ENCODE data around the gene GRN. TPM values are rescaled to one million over a fixed set of nuclear protein-coding genes. Genes with fewer than 3 reads are reported as not detected.
"Not testable (repeated sequence)": the region's sequence is repeated elsewhere in the genome, so short reads cannot be mapped to it uniquely, and the experiment has no call there.

The GRN gene
- polyA plus RNA-seq, 2 of the 4 experiments (the other 2 are of a cell fraction): 111 to 197 TPM

GRCh38 chr17:44347206-44348055 lies 2.3 kb downstream of the GRN start:
- FAIRE-seq; H3K4me1 ChIP-seq; H3K4me3 ChIP-seq; H3K9me3 ChIP-seq; DNase-seq (ENCODE audit: low read depth in 1 of 2, low spot score in 1 of 2); H3K4me2 ChIP-seq; ATAC-seq; H3K27ac ChIP-seq: not testable (repeated sequence)
- 74% methylated on average over 18 of the region's 18 CpGs for WGBS (ENCODE audit: missing lambda C conversion rate)
- ChIA-PET POLR2A (interaction anchor here (0.6 kb wide), 1 partner anchor 277 kb away, joined by 3 read pairs; no protein-coding TSS in a partner anchor), CTCF (interaction anchor here (0.6 to 17.9 kb wide), 7 partner anchors 14 to 199 kb away, joined by 3 to 327 read pairs (median 4); partner anchors contain the start of gene FAM171A2)

- ATAC-seq: no peak
- ChIA-PET CTCF (interaction anchor here (0.7 to 17.9 kb wide), 9 partner anchors 14 to 310 kb away, joined by 3 to 327 read pairs (median 4); partner anchors contain the start of gene FAM171A2), POLR2A (no interaction called here)
- TF ChIP-seq CEBPB (IDR thresholded peaks at IDR 0.05) (no peak), ZFP36 (IDR thresholded peaks at IDR 0.05; ENCODE audit: borderline replicate concordance, partially characterized antibody) (no peak), BHLHE40 (IDR thresholded peaks at IDR 0.05; ENCODE audit: low read depth, low read length) (no peak), RCOR1 (IDR thresholded peaks at IDR 0.05; ENCODE audit: low read depth, low read length) (no peak)
- TF ChIP-seq, protein P1, sequence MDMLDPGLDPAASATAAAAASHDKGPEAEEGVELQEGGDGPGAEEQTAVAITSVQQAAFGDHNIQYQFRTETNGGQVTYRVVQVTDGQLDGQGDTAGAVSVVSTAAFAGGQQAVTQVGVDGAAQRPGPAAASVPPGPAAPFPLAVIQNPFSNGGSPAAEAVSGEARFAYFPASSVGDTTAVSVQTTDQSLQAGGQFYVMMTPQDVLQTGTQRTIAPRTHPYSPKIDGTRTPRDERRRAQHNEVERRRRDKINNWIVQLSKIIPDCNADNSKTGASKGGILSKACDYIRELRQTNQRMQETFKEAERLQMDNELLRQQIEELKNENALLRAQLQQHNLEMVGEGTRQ (IDR thresholded peaks at IDR 0.05): 0 out of 2 replicates have a peak, but pooled peaks have one; percentile 23
- H3K4me2 ChIP-seq: no peak overlapping the region
- H3K4me3 ChIP-seq: no peak overlapping the region
- no peak overlapping the region for H3K27ac ChIP-seq
- 90% methylated on average over 9 of the region's 9 CpGs for WGBS (ENCODE audit: missing lambda C conversion rate)
- FAIRE-seq: no peak
- DNase-seq (ENCODE audit: low read depth in 1 of 2, low spot score in 1 of 2): no peak
- H3K9me3 ChIP-seq: no peaks in the 10 kb centered on the region
- peaks cover 9% of the 10 kb centered on the region for H3K4me1 ChIP-seq
These were observed 3.3 kb downstream of the GRN start for GRCh38 chr17:44348234-44348987.

DNA sequence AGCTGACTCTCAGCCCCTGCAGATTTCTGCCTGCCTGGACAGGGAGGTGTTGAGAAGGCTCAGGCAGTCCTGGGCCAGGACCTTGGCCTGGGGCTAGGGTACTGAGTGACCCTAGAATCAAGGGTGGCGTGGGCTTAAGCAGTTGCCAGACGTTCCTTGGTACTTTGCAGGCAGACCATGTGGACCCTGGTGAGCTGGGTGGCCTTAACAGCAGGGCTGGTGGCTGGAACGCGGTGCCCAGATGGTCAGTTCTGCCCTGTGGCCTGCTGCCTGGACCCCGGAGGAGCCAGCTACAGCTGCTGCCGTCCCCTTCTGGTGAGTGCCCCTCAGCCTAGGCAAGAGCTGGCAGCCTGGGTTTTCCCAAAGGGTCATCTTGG lies 3.9 kb downstream of the GRN start:
- Histone ChIP-seq H3K4me1 (peaks cover 9% of the 10 kb centered on the region), H3K27ac (no peak overlapping the region), H3K4me2 (no peak overlapping the region), H3K9me3 (no peaks in the 10 kb centered on the region), H3K4me3 (no peak overlapping the region)
- TF ChIP-seq RAD21 (conservative IDR thresholded peaks at IDR 0.05 in 1 of 2, IDR thresholded peaks at IDR 0.05 in 1 of 2): no peak
- TF ChIP-seq CHD2 (IDR thresholded peaks at IDR 0.05; ENCODE audit: low read length, partially characterized antibody): no peak
- TF ChIP-seq PHF8 (IDR thresholded peaks at IDR 0.05; ENCODE audit: borderline replicate concordance, low read depth): no peak
- no peak for TF ChIP-seq MAFK (IDR thresholded peaks at IDR 0.05; ENCODE audit: partially characterized antibody)
- no peak for TF ChIP-seq RARB (CRISPR knock-in tag; IDR thresholded peaks at IDR 0.05)
- TF ChIP-seq EHMT2 (IDR thresholded peaks at IDR 0.05; ENCODE audit: low read depth): no peak
- no peak for TF ChIP-seq RNF2 (IDR thresholded peaks at IDR 0.05; ENCODE audit: borderline replicate concordance, low read depth)
- TF ChIP-seq, protein P2, sequence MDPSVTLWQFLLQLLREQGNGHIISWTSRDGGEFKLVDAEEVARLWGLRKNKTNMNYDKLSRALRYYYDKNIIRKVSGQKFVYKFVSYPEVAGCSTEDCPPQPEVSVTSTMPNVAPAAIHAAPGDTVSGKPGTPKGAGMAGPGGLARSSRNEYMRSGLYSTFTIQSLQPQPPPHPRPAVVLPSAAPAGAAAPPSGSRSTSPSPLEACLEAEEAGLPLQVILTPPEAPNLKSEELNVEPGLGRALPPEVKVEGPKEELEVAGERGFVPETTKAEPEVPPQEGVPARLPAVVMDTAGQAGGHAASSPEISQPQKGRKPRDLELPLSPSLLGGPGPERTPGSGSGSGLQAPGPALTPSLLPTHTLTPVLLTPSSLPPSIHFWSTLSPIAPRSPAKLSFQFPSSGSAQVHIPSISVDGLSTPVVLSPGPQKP (IDR thresholded peaks at IDR 0.05; ENCODE audit: low read depth, low read length): no peak
- TF ChIP-seq BHLHE40 (IDR thresholded peaks at IDR 0.05; ENCODE audit: low read depth, low read length): no peak
- no peak for TF ChIP-seq HES2 (IDR thresholded peaks at IDR 0.05)
- no peak for TF ChIP-seq HOXA7 (CRISPR knock-in tag; IDR thresholded peaks at IDR 0.05)
- no peak for TF ChIP-seq FOXS1 (CRISPR knock-in tag; IDR thresholded peaks at IDR 0.05)
- TF ChIP-seq EHF (CRISPR knock-in tag; IDR thresholded peaks at IDR 0.05): no peak
- TF ChIP-seq HOXB13 (CRISPR knock-in tag; IDR thresholded peaks at IDR 0.05; ENCODE audit: low read depth): no peak
- no peak for TF ChIP-seq CBX2 (IDR thresholded peaks at IDR 0.05; ENCODE audit: borderline replicate concordance, low read depth)
- FAIRE-seq: no peak
- POLR2A ChIA-PET: no interaction called here
- ATAC-seq: no peak
- WGBS (ENCODE audit: missing lambda C conversion rate): 87% methylated on average over 6 of the region's 6 CpGs
- CTCF ChIA-PET: interaction anchor here (0.6 to 17.9 kb wide), 13 partner anchors 14 to 310 kb away, joined by 3 to 327 read pairs (median 4); partner anchors contain the start of gene FAM171A2
- no peak for DNase-seq (ENCODE audit: low read depth in 1 of 2, low spot score in 1 of 2)

Measured in A549 (cell line).